Neuronal stem cell (in vitro differentiated cells): Measurements from ENCODE around the gene MYO3B.

Experiments used
- DNase-seq: peaks from one replicate; pipeline ENCODE4 v3.0.0-alpha.2; 2013; ENCODE audit warnings: low spot score
- H2AFZ ChIP-seq: one replicate; pipeline ENCODE4 v1.6.1; 2013; ENCODE audit warnings: mild to moderate bottlenecking, low read length, inconsistent platforms
- H2AK5ac ChIP-seq: 2 replicates; pipeline ENCODE4 v1.6.1; 2013; ENCODE audit warnings: low read depth, mild to moderate bottlenecking, inconsistent platforms, low read length, moderate library complexity, mixed read lengths
- H2BK120ac ChIP-seq: 2 replicates; pipeline ENCODE4 v1.6.1; 2013; ENCODE audit warnings: low read depth, mild to moderate bottlenecking, inconsistent platforms, low read length, moderate library complexity, mixed read lengths
- H2BK12ac ChIP-seq: one replicate; pipeline ENCODE4 v1.6.1; 2013; ENCODE audit warnings: low read length, inconsistent platforms
- H2BK15ac ChIP-seq: 2 replicates; pipeline ENCODE4 v1.6.1; 2013; ENCODE audit warnings: mild to moderate bottlenecking, low read length, inconsistent platforms, mixed read lengths
- H2BK5ac ChIP-seq: one replicate; pipeline ENCODE4 v1.6.1; 2013; ENCODE audit warnings: inconsistent platforms, mild to moderate bottlenecking, low read length, moderate library complexity
- H3K14ac ChIP-seq: one replicate; pipeline ENCODE4 v1.6.1; 2013; ENCODE audit warnings: low read length, inconsistent platforms
- H3K18ac ChIP-seq: 2 replicates; pipeline ENCODE4 v1.6.1; 2013; ENCODE audit warnings: low read length, inconsistent platforms
- H3K23ac ChIP-seq: 2 replicates; pipeline ENCODE4 v1.6.1; 2013; ENCODE audit warnings: low read depth, mild to moderate bottlenecking, mixed read lengths, low read length, inconsistent platforms; ENCODE audit not compliant: poor library complexity
- H3K27ac ChIP-seq: replicated peaks from 3 replicates; pipeline ENCODE4 v1.5.1; 2013; ENCODE audit warnings: low read length, inconsistent platforms
- H3K27me3 ChIP-seq, 3 experiments: 2 replicates each; pipeline ENCODE4 v1.6.1; 2013; ENCODE audit warnings: low read length in 3 of 3, mild to moderate bottlenecking in 2 of 3, inconsistent platforms in 1 of 3, low read depth in 1 of 3, mixed read lengths in 1 of 3, moderate library complexity in 1 of 3; ENCODE audit not compliant: control insufficient read depth in 3 of 3, insufficient read depth in 3 of 3
- H3K36me3 ChIP-seq, 2 donors: replicated peaks in 1 of 2; 2 replicates each; pipeline ENCODE4 v1.6.1; 2013; ENCODE audit warnings: low read length in 2 of 2; ENCODE audit not compliant: control insufficient read depth in 2 of 2, insufficient read depth in 2 of 2
- H3K4ac ChIP-seq: 2 replicates; pipeline ENCODE4 v1.6.1; 2013; ENCODE audit warnings: inconsistent platforms, mild to moderate bottlenecking, low read length, moderate library complexity
- H3K4me1 ChIP-seq, 2 donors: 1 replicate in 1 of 2; 2 replicates in 1 of 2; pipeline ENCODE4 v1.6.1; 2013; ENCODE audit warnings: low read length in 2 of 2, low read depth in 1 of 2; ENCODE audit not compliant: control insufficient read depth in 2 of 2, insufficient read depth in 1 of 2
- H3K4me2 ChIP-seq: one replicate; pipeline ENCODE4 v1.6.1; 2013; ENCODE audit warnings: mild to moderate bottlenecking, low read length, inconsistent platforms; ENCODE audit not compliant: insufficient read depth, poor library complexity, severe bottlenecking
- H3K4me3 ChIP-seq, 2 donors: 2 replicates each; pipeline ENCODE4 v1.5.1; 2013; ENCODE audit warnings: low read length in 2 of 2, mild to moderate bottlenecking in 2 of 2, inconsistent platforms in 1 of 2, moderate library complexity in 1 of 2
- H3K79me1 ChIP-seq: one replicate; pipeline ENCODE4 v1.6.1; 2013; ENCODE audit warnings: low read depth, mild to moderate bottlenecking, inconsistent platforms, low read length, moderate library complexity
- H3K9ac ChIP-seq: one replicate; pipeline ENCODE4 v1.6.1; 2013; ENCODE audit warnings: mild to moderate bottlenecking, low read depth, low read length, inconsistent platforms; ENCODE audit not compliant: poor library complexity
- H3K9me3 ChIP-seq, 2 donors: replicated peaks in 1 of 2; 2 replicates each; pipeline versions ENCODE3 to v1.6.1; 2013; ENCODE audit warnings: low read length in 2 of 2, mild to moderate bottlenecking in 2 of 2, inconsistent platforms in 1 of 2, low read depth in 1 of 2, mixed read lengths in 1 of 2, moderate library complexity in 1 of 2; ENCODE audit not compliant: control insufficient read depth in 2 of 2, insufficient read depth in 1 of 2
- H4K8ac ChIP-seq: one replicate; pipeline ENCODE4 v1.6.1; 2013; ENCODE audit warnings: low read depth, mild to moderate bottlenecking, inconsistent platforms, low read length, moderate library complexity
- H4K91ac ChIP-seq: one replicate; pipeline ENCODE4 v1.6.1; 2013; ENCODE audit warnings: low read length, low read depth, mild to moderate bottlenecking, inconsistent platforms; ENCODE audit not compliant: poor library complexity
- WGBS, 2 donors: extraction: QIAGEN DNeasy Blood & Tissue Kit; methylation state at CpG; one replicate each; pipeline ENCODE4 v1.1.7; 2013; ENCODE audit warnings: missing lambda C conversion rate in 2 of 2, mixed read lengths in 1 of 2; ENCODE audit not compliant: insufficient read length in 2 of 2, insufficient replicate concordance in 1 of 2; ENCODE audit errors: extremely low coverage in 2 of 2; 5-methylcytosine and 5-hydroxymethylcytosine counted together

The MYO3B gene

GRCh38 chr2:170145191-170145590, 32.8 kb upstream of the MYO3B start:
- H3K14ac ChIP-seq: no peak overlapping the region
- no peak overlapping the region for H4K91ac ChIP-seq
- H3K79me1 ChIP-seq: no peaks in the 10 kb centered on the region
- no peak overlapping the region for H2BK15ac ChIP-seq
- H3K4me2 ChIP-seq: no peak overlapping the region
- no peak overlapping the region for H4K8ac ChIP-seq
- H3K23ac ChIP-seq: no peak overlapping the region
- no peak overlapping the region for H3K27ac ChIP-seq
- peaks cover 0 to 1% of the 10 kb centered on the region in 2 donors for H3K4me1 ChIP-seq
- H3K4me3 ChIP-seq: no peak overlapping the region
- no CpG with 5 or more reads among the region's 1 CpG for WGBS, 2 donors
- no peaks in the 10 kb centered on the region for H3K36me3 ChIP-seq
- peaks cover 0 to 17% (median 0%) of the 10 kb centered on the region in 3 experiments for H3K27me3 ChIP-seq
- H2BK120ac ChIP-seq: no peak overlapping the region
- H3K4ac ChIP-seq: no peak overlapping the region
- no peak overlapping the region for H3K18ac ChIP-seq
- H2AFZ ChIP-seq: no peak overlapping the region
- no peak overlapping the region for H2AK5ac ChIP-seq
- H2BK12ac ChIP-seq: no peak overlapping the region
- no peak overlapping the region for H3K9ac ChIP-seq
- no peak for DNase-seq
- no peak overlapping the region for H2BK5ac ChIP-seq
- H3K9me3 ChIP-seq: no peaks in the 10 kb centered on the region

- no peak overlapping the region for H3K18ac ChIP-seq
- H3K9ac ChIP-seq: no peak overlapping the region
- H4K91ac ChIP-seq: no peak overlapping the region
- WGBS, 2 donors: no CpG with 5 or more reads among the region's 7 CpGs
- H2BK120ac ChIP-seq: no peak overlapping the region
- no peak overlapping the region for H4K8ac ChIP-seq
- H2AK5ac ChIP-seq: no peak overlapping the region
- no peak overlapping the region for H2AFZ ChIP-seq
- H3K4me3 ChIP-seq: no peak overlapping the region
- peaks cover 0 to 1% of the 10 kb centered on the region in 2 donors for H3K4me1 ChIP-seq
- H3K14ac ChIP-seq: no peak overlapping the region
- no peak overlapping the region for H3K4me2 ChIP-seq
- no peaks in the 10 kb centered on the region for H3K9me3 ChIP-seq
- no peak overlapping the region for H2BK12ac ChIP-seq
- DNase-seq: no peak
- no peaks in the 10 kb centered on the region for H3K36me3 ChIP-seq
- no peak overlapping the region for H2BK15ac ChIP-seq
- H3K23ac ChIP-seq: no peak overlapping the region
- H3K27ac ChIP-seq: no peak overlapping the region
- H3K4ac ChIP-seq: no peak overlapping the region
- H2BK5ac ChIP-seq: no peak overlapping the region
- peaks cover 0 to 15% (median 0%) of the 10 kb centered on the region in 3 experiments for H3K27me3 ChIP-seq
- no peaks in the 10 kb centered on the region for H3K79me1 ChIP-seq
Measured at GRCh38 chr2:170145675-170146432, 32.1 kb upstream of the MYO3B start.

GRCh38 chr2:170146784-170147183, 31.2 kb upstream of the MYO3B start:
- H3K4me2 ChIP-seq: no peak overlapping the region
- DNase-seq: no peak
- no CpG with 5 or more reads among the region's 4 CpGs for WGBS, 2 donors
- H2BK120ac ChIP-seq: no peak overlapping the region
- H3K9me3 ChIP-seq: no peaks in the 10 kb centered on the region
- H3K79me1 ChIP-seq: no peaks in the 10 kb centered on the region
- H3K27me3 ChIP-seq: peaks cover 0 to 14% (median 0%) of the 10 kb centered on the region in 3 experiments
- H3K4me1 ChIP-seq: peaks cover 0 to 1% of the 10 kb centered on the region in 2 donors
- H3K23ac ChIP-seq: no peak overlapping the region
- H4K91ac ChIP-seq: no peak overlapping the region
- H3K36me3 ChIP-seq: no peaks in the 10 kb centered on the region
- no peak overlapping the region for H3K4ac ChIP-seq
- H3K18ac ChIP-seq: no peak overlapping the region
- H2AK5ac ChIP-seq: no peak overlapping the region
- no peak overlapping the region for H2BK15ac ChIP-seq
- H2BK5ac ChIP-seq: no peak overlapping the region
- no peak overlapping the region for H2BK12ac ChIP-seq
- no peak overlapping the region for H3K14ac ChIP-seq
- H3K4me3 ChIP-seq: no peak overlapping the region
- no peak overlapping the region for H2AFZ ChIP-seq
- no peak overlapping the region for H4K8ac ChIP-seq
- no peak overlapping the region for H3K9ac ChIP-seq
- no peak overlapping the region for H3K27ac ChIP-seq

DNA sequence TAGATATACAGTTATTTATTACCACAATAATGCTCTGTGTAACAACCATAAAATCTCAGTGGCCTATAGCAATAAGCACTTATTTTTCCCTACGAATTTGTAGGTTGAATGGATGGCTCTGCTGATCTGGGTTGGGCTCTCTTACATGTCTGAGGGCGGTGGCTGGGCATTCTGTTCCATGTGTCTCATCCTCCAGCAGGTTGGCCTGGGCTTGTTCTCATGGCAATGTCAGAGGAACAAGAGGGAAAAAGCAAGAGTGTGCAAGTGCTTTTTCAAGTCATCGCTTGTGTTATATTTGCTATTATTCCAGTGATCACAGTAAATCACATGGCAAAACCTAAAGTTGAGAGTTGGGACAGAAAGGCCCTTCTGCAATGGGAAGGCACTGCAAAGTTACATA, 30.4 kb upstream of the MYO3B start:
- Histone ChIP-seq H2BK12ac (no peak overlapping the region), H3K4ac (no peak overlapping the region), H3K9me3 (no peaks in the 10 kb centered on the region), H3K18ac (no peak overlapping the region), H3K4me2 (no peak overlapping the region), H3K36me3 (no peaks in the 10 kb centered on the region), H4K8ac (no peak overlapping the region), H3K4me1 (no peaks in the 10 kb centered on the region), H3K23ac (no peak overlapping the region), H2BK120ac (no peak overlapping the region), H4K91ac (no peak overlapping the region), H3K14ac (no peak overlapping the region), H3K79me1 (no peaks in the 10 kb centered on the region), H3K27ac (no peak overlapping the region), H2BK15ac (no peak overlapping the region), H2BK5ac (no peak overlapping the region), H3K4me3 (no peak overlapping the region), H2AK5ac (no peak overlapping the region), H3K9ac (no peak overlapping the region), H2AFZ (no peak overlapping the region), H3K27me3 (peaks cover 0 to 6% (median 0%) of the 10 kb centered on the region in 3 experiments)
- no peak for DNase-seq
- no CpG with 5 or more reads among the region's 3 CpGs for WGBS, 2 donors
